HEK293T (cell line): ENCODE measurements around the gene SLC12A8.

Experiments used
- ELF4 ChIP-seq: fragments of 450-650 bp; IDR thresholded peaks from 2 replicates; pipeline ENCODE4 v1.6.1; 2017; ENCODE audit warnings: antibody characterized with exemption
- FOXK2 ChIP-seq: fragments of 450-650 bp; IDR thresholded peaks from 2 replicates; pipeline ENCODE4 v1.6.1; 2016; ENCODE audit warnings: mild to moderate bottlenecking
- HDGF ChIP-seq: fragments of 450-650 bp; IDR thresholded peaks from 2 replicates; pipeline ENCODE4 v1.6.1; 2017; ENCODE audit warnings: antibody characterized with exemption, borderline replicate concordance
- PKNOX1 ChIP-seq: fragments of 450-650 bp; IDR thresholded peaks from 2 replicates; pipeline ENCODE4 v1.6.1; 2016
- SP1 ChIP-seq: fragments of 450-650 bp; IDR thresholded peaks from 2 replicates; pipeline ENCODE4 v1.6.1; 2017
- SUZ12 ChIP-seq: fragments of 450-650 bp; IDR thresholded peaks from 2 replicates; pipeline ENCODE4 v1.6.1; 2016; ENCODE audit warnings: mild to moderate bottlenecking
- TARDBP ChIP-seq: fragments of 450-650 bp; IDR thresholded peaks from 2 replicates; pipeline ENCODE4 v1.6.1; 2016

- TF ChIP-seq TARDBP, result no peak
- no peak for TF ChIP-seq SP1
- TF ChIP-seq ELF4, result no peak
- no peak for TF ChIP-seq PKNOX1
- TF ChIP-seq FOXK2, result no peak
- no peak for TF ChIP-seq HDGF
- TF ChIP-seq SUZ12, result no peak
These were observed 60.6 kb downstream of the SLC12A8 start for GRCh38 chr3:125151916-125152315.
